Small intestine (tissue), 7 donors: ENCODE data around the gene CDK5. TPM values are rescaled to one million over a fixed set of nuclear protein-coding genes. Genes with fewer than 3 reads are reported as not detected.
"Not testable (repeated sequence)": the region's sequence is repeated elsewhere in the genome, so short reads cannot be mapped to it uniquely, and the experiment has no call there.

Source experiments
- DNase-seq, 2 donors: peaks; one replicate each; pipeline versions ENCODE4 v3.0.0 to v3.0.0-alpha.2; 2013
- FAIRE-seq: peaks from 2 replicates; lab custom pipeline; 2012; peaks lifted over from hg19 to GRCh38; lab: Jason Lieb, UNC
- H3K27ac ChIP-seq, 3 donors: one replicate each; pipeline ENCODE4 v1.5.1; 2013; ENCODE audit warnings: low read length in 2 of 3, mild to moderate bottlenecking in 2 of 3, control low read depth in 1 of 3, inconsistent platforms in 1 of 3, low read depth in 1 of 3, moderate library complexity in 1 of 3
- H3K27me3 ChIP-seq, 3 donors: one replicate each; pipeline ENCODE4 v1.6.1; 2013; ENCODE audit warnings: low read length in 3 of 3, inconsistent platforms in 1 of 3; ENCODE audit not compliant: control insufficient read depth in 3 of 3, insufficient read depth in 3 of 3
- H3K36me3 ChIP-seq, 3 donors: one replicate each; pipeline ENCODE4 v1.6.1; 2013; ENCODE audit warnings: low read length in 3 of 3, inconsistent platforms in 1 of 3, low read depth in 1 of 3, mild to moderate bottlenecking in 1 of 3, moderate library complexity in 1 of 3; ENCODE audit not compliant: control insufficient read depth in 3 of 3, insufficient read depth in 2 of 3
- H3K4me1 ChIP-seq, 3 donors: one replicate each; pipeline ENCODE4 v1.6.1; 2013; ENCODE audit warnings: low read length in 2 of 3, inconsistent platforms in 1 of 3, low read depth in 1 of 3, mild to moderate bottlenecking in 1 of 3, moderate library complexity in 1 of 3; ENCODE audit not compliant: control insufficient read depth in 3 of 3, insufficient read depth in 2 of 3
- H3K4me3 ChIP-seq, 3 donors: one replicate each; pipeline ENCODE4 v1.5.1; 2013; ENCODE audit warnings: low read length in 3 of 3, control low read depth in 1 of 3, inconsistent platforms in 1 of 3, low read depth in 1 of 3, mild to moderate bottlenecking in 1 of 3, moderate library complexity in 1 of 3
- H3K9me3 ChIP-seq, 2 donors: one replicate each; pipeline ENCODE4 v1.6.1; 2013; ENCODE audit warnings: low read depth in 1 of 2, low read length in 1 of 2; ENCODE audit not compliant: control insufficient read depth in 2 of 2, insufficient read depth in 1 of 2
- WGBS, 3 donors: extraction: QIAGEN DNeasy Blood & Tissue Kit; methylation state at CpG; one replicate each; pipeline ENCODE4 v1.1.7; 2013; 5-methylcytosine and 5-hydroxymethylcytosine counted together
- polyA plus RNA-seq, 4 donors: library from polyadenylated mRNA; stranded (reverse) in 3 of 4; unstranded in 1 of 4; fragments of 200-250 nt in 3 of 4; fragments of 120-200 nt in 1 of 4; gene quantifications; one replicate each; pipeline versions ENCODE4 v1.2.1 to v1.2.3, GENCODE V29; 2013
- donor health status: healthy with polysubstance abuse.
- donor health status: control.
- donor health status: control.
- donor health status: Bipolar disorder and iron deficiency.
- donor health status: healthy.

Gene CDK5
- polyA plus RNA-seq, 4 donors: 10.8 to 19.7 (median 11.9) TPM

GRCh38 chr7:151043449-151043848 lies 14.2 kb downstream of the CDK5 start:
- DNase-seq: not testable (repeated sequence)
- H3K36me3 ChIP-seq: peaks cover 0 to 58% (median 5%) of the 10 kb centered on the region in 3 donors
- WGBS, 3 donors: 86 to 94% (median 90%) methylated on average over 10 of the region's 10 CpGs

GRCh38 chr7:151040616-151041375 lies 16.9 kb downstream of the CDK5 start:
- FAIRE-seq (no peak), DNase-seq (no peak)
- Histone ChIP-seq H3K4me3 (no peak overlapping the region), H3K4me1 (peaks cover 0 to 28% (median 8%) of the 10 kb centered on the region in 3 donors), H3K9me3 (no peaks in the 10 kb centered on the region), H3K27ac (peak overlapping the region in 1 of 3 donors; percentile 69), H3K27me3 (no peaks in the 10 kb centered on the region), H3K36me3 (peaks cover 4 to 72% (median 12%) of the 10 kb centered on the region in 3 donors)
- 87 to 92% (median 92%) methylated on average over 30 of the region's 30 CpGs for WGBS, 3 donors

More at GRCh38 chr7:151043449-151043848, 14.2 kb downstream of the CDK5 start:
- FAIRE-seq, H3K27ac ChIP-seq, H3K9me3 ChIP-seq, H3K4me3 ChIP-seq, H3K27me3 ChIP-seq: not testable (repeated sequence)
- peaks cover 0 to 26% (median 7%) of the 10 kb centered on the region in 3 donors for H3K4me1 ChIP-seq

GRCh38 chr7:151039850-151040548 lies 17.7 kb downstream of the CDK5 start:
- WGBS, 3 donors: 63 to 73% (median 69%) methylated on average over 18 of the region's 18 CpGs
- Histone ChIP-seq H3K9me3 (no peaks in the 10 kb centered on the region), H3K4me1 (peaks cover 0 to 28% (median 8%) of the 10 kb centered on the region in 3 donors), H3K4me3 (no peak overlapping the region), H3K27me3 (no peaks in the 10 kb centered on the region), H3K27ac (peak overlapping the region in 1 of 3 donors; percentile 69), H3K36me3 (peaks cover 4 to 72% (median 15%) of the 10 kb centered on the region in 3 donors)
- DNase-seq (no peak), FAIRE-seq (no peak)

- peak; percentile 72 to 88 for DNase-seq
- Histone ChIP-seq H3K27ac (peak overlapping the region in 2 of 3 donors; percentile 52 to 69), H3K4me1 (peaks cover 0 to 28% (median 8%) of the 10 kb centered on the region in 3 donors), H3K9me3 (no peaks in the 10 kb centered on the region), H3K4me3 (no peak overlapping the region), H3K27me3 (no peaks in the 10 kb centered on the region), H3K36me3 (peaks cover 4 to 72% (median 16%) of the 10 kb centered on the region in 3 donors)
- FAIRE-seq: no peak
- WGBS, 3 donors: 42 to 48% (median 44%) methylated on average over 12 of the region's 12 CpGs
Measured at GRCh38 chr7:151038951-151039849, 18.5 kb downstream of the CDK5 start.

- no peak overlapping the region for H3K27ac ChIP-seq
- H3K4me1 ChIP-seq: peaks cover 0 to 26% (median 8%) of the 10 kb centered on the region in 3 donors
- FAIRE-seq: no peak
- H3K27me3 ChIP-seq: no peaks in the 10 kb centered on the region
- DNase-seq: no peak
- H3K4me3 ChIP-seq: no peak overlapping the region
- WGBS, 3 donors: 93 to 94% (median 93%) methylated on average over 17 of the region's 17 CpGs
- H3K9me3 ChIP-seq: no peaks in the 10 kb centered on the region
- H3K36me3 ChIP-seq: peaks cover 4 to 71% (median 15%) of the 10 kb centered on the region in 3 donors
Measured at GRCh38 chr7:151035902-151036301, 21.8 kb downstream of the CDK5 start.

GRCh38 chr7:151035026-151035717 lies 22.5 kb downstream of the CDK5 start:
- H3K4me1 ChIP-seq: peaks cover 0 to 19% (median 8%) of the 10 kb centered on the region in 3 donors
- no peak overlapping the region for H3K27ac ChIP-seq
- H3K36me3 ChIP-seq: peaks cover 4 to 69% (median 15%) of the 10 kb centered on the region in 3 donors
- DNase-seq (no peak), FAIRE-seq (no peak)
- H3K9me3 ChIP-seq: no peaks in the 10 kb centered on the region
- H3K27me3 ChIP-seq: no peaks in the 10 kb centered on the region
- H3K4me3 ChIP-seq: no peak overlapping the region
- 88 to 95% (median 92%) methylated on average over 20 to 21 of the region's 21 CpGs for WGBS, 3 donors

- peaks cover 4 to 69% (median 15%) of the 10 kb centered on the region in 3 donors for H3K36me3 ChIP-seq
- peaks cover 0 to 12% (median 8%) of the 10 kb centered on the region in 3 donors for H3K4me1 ChIP-seq
- H3K27me3 ChIP-seq: no peaks in the 10 kb centered on the region
- H3K9me3 ChIP-seq: no peaks in the 10 kb centered on the region
- H3K27ac ChIP-seq: no peak overlapping the region
- WGBS, 3 donors: 93 to 96% (median 94%) methylated on average over 21 of the region's 21 CpGs
- DNase-seq: no peak
- FAIRE-seq: no peak
- no peak overlapping the region for H3K4me3 ChIP-seq
Measured at GRCh38 chr7:151034312-151035025, 23.2 kb downstream of the CDK5 start.
